Gastrocnemius medialis (tissue), 4 donors: ENCODE results near the gene ADGRG1. TPM values are rescaled to one million over a fixed set of nuclear protein-coding genes. Genes with fewer than 3 reads are reported as not detected.

Experiments
- ATAC-seq, 2 donors: fragments of 150-250 bp; one replicate each; pipeline ENCODE4 v1.9.1; 2016
- DNase-seq, 2 donors: peaks; one replicate each; pipeline ENCODE4 v3.0.0-alpha.2; 2019
- H3K27ac ChIP-seq, 4 donors: fragments of 200-600 bp; sonication (generic); 1 replicate in 1 of 4; 2 replicates in 3 of 4; pipeline ENCODE4 v1.5.1; 2016 to 2018; ENCODE audit warnings: mild to moderate bottlenecking in 2 of 4, moderate library complexity in 1 of 4
- H3K27me3 ChIP-seq, 3 donors: fragments of 200-600 bp; sonication (generic) in 2 of 3; 1 replicate in 1 of 3; 2 replicates in 2 of 3; pipeline versions ENCODE4 v1.5.1 to v1.6.0; 2016 to 2019; ENCODE audit warnings: mild to moderate bottlenecking in 1 of 3, moderate library complexity in 1 of 3
- H3K36me3 ChIP-seq, 2 donors: fragments of 200-600 bp; sonication (generic) in 1 of 2; one replicate each; pipeline ENCODE4 v1.5.1; 2017 to 2018
- H3K4me1 ChIP-seq, 2 donors: fragments of 200-600 bp; sonication (generic) in 1 of 2; one replicate each; pipeline ENCODE4 v1.5.1; 2016 to 2017; ENCODE audit warnings: mild to moderate bottlenecking in 2 of 2
- H3K4me3 ChIP-seq, 4 donors: fragments of 200-600 bp; sonication (generic) in 3 of 4; 1 replicate in 1 of 4; 2 replicates in 3 of 4; pipeline ENCODE4 v1.5.1; 2016 to 2019; ENCODE audit warnings: mild to moderate bottlenecking in 2 of 4
- H3K9me3 ChIP-seq, 3 donors: fragments of 200-600 bp; sonication (generic) in 2 of 3; 1 replicate in 1 of 3; 2 replicates in 2 of 3; pipeline ENCODE4 v1.5.1; 2016 to 2019
- POLR2A ChIP-seq, 2 donors: fragments of 450-650 bp; IDR thresholded peaks; one replicate each; pipeline ENCODE4 v1.6.1; 2017; ENCODE audit warnings: antibody characterized with exemption in 2 of 2, mild to moderate bottlenecking in 2 of 2, moderate library complexity in 2 of 2
- in situ Hi-C, 4 donors: fragments of 200-750 bp; cut with MboI; loops; one replicate each; pipeline versions ENCODE4 v1.15.0 to v1.8.0; 2017; ENCODE audit warnings: low sequenced_read_pairs in 4 of 4
- intact Hi-C: fragments of 100-400 bp; cut with DNase I; formaldehyde crosslinking; loops from one replicate; pipeline ENCODE4 v1.15.1; 2023; ENCODE audit warnings: low total_unique reads
- total RNA-seq, 4 donors: library from RNA; depleted of rRNA; stranded (reverse); fragments of >200 nt; gene quantifications; one replicate each; pipeline versions ENCODE4 v1.1.0 to v1.2.3, GENCODE V29; 2016
- TF ChIP-seq, protein P1 (sequence below), 5 experiments: fragments of 450-650 bp in 3 of 5; fragments of 200-600 bp in 2 of 5; sonication (generic) in 2 of 5; IDR thresholded peaks in 4 of 5; conservative IDR thresholded peaks in 1 of 5; 1 replicate in 4 of 5; 2 replicates in 1 of 5; pipeline ENCODE4 v1.5.1; 2016 to 2019; ENCODE audit warnings: antibody characterized with exemption in 5 of 5, mild to moderate bottlenecking in 3 of 5, moderate library complexity in 3 of 5

ADGRG1 gene
- total RNA-seq, 4 donors from 2014 or later: 9.8 to 14.6 (median 13.3) TPM

DNA sequence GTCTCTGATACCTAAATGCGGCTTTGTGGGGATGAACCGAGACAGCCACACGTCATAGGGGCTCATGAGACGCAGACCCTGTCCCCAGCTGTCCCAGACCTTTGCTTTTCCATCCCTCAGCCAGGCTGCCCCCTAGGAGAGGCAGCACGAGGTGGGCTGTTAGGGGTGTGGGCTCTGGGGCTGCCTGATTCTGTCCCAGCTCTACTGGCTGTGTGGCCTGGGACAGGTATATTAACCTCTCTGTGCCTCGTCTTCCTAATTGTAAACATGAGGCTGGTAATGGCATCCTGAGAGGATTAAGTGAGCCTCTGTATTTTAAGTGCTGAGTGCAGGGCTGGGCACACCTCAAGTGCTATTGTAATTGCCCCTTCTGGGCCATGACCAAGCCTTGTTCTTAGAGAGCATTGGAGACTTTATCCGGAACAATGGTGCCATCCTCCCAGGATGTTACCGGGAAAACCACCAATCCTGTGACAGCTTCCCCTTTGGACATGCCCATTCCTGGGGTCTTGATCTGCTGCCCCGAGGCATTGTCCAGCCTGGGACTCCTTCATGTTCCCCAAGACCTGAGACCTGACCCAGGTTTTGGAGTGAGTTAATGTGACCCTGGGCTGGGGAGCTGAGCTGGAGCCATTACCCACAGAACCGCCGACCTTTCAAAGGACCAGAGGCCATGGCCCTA is 5.1 kb downstream of the ADGRG1 start:
- no peak for DNase-seq
- Histone ChIP-seq H3K9me3 (no peaks in the 10 kb centered on the region), H3K4me3 (no peak overlapping the region)

DNA sequence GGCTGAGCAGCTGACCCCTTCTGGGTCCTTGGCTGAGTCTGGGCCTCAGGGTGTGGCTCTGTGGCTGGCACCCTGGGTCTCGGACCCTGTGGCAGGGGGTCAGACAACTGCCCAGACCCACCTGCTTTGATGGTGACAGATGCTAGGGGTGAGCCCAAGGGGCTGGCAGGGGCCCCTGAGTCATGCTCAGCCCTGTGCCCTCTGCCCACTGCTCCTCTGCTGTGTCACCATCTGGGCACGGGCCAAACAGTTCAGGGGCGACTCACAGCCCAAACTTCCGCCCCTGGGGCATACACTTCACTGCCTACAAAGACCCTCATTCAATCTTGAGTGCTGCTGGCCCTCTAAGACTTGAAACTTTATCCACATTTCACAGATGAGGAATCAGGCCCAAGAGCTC is 5.7 kb downstream of the ADGRG1 start:
- intact Hi-C loops (no loop called here), in situ Hi-C loops (no loop called here)
- Histone ChIP-seq H3K9me3 (no peaks in the 10 kb centered on the region), H3K4me3 (no peak overlapping the region), H3K36me3 (no peaks in the 10 kb centered on the region), H3K27me3 (no peaks in the 10 kb centered on the region), H3K4me1 (peaks cover 0 to 5% of the 10 kb centered on the region in 2 donors), H3K27ac (peak overlapping the region; percentile 66 to 80 (median 76))
- ATAC-seq (no peak), DNase-seq (no peak)
- TF ChIP-seq POLR2A (IDR thresholded peaks at IDR 0.05): no peak
- TF ChIP-seq, protein P1, sequence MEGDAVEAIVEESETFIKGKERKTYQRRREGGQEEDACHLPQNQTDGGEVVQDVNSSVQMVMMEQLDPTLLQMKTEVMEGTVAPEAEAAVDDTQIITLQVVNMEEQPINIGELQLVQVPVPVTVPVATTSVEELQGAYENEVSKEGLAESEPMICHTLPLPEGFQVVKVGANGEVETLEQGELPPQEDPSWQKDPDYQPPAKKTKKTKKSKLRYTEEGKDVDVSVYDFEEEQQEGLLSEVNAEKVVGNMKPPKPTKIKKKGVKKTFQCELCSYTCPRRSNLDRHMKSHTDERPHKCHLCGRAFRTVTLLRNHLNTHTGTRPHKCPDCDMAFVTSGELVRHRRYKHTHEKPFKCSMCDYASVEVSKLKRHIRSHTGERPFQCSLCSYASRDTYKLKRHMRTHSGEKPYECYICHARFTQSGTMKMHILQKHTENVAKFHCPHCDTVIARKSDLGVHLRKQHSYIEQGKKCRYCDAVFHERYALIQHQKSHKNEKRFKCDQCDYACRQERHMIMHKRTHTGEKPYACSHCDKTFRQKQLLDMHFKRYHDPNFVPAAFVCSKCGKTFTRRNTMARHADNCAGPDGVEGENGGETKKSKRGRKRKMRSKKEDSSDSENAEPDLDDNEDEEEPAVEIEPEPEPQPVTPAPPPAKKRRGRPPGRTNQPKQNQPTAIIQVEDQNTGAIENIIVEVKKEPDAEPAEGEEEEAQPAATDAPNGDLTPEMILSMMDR (IDR thresholded peaks at IDR 0.05 in 4 of 5, conservative IDR thresholded peaks at IDR 0.05 in 1 of 5): no peak

More for the DNA sequence above, 5.1 kb downstream of the ADGRG1 start:
- TF ChIP-seq, protein P1 (IDR thresholded peaks at IDR 0.05 in 4 of 5, conservative IDR thresholded peaks at IDR 0.05 in 1 of 5): no peak
- no peak for TF ChIP-seq POLR2A (IDR thresholded peaks at IDR 0.05)
- in situ Hi-C loops: no loop called here
- peak overlapping the region; percentile 66 to 80 (median 76) for H3K27ac ChIP-seq
- no peak for ATAC-seq
- H3K36me3 ChIP-seq: no peaks in the 10 kb centered on the region
- intact Hi-C loops: loop anchor here (2.0 kb wide), 1 partner anchor 13 kb away; no protein-coding TSS in a partner anchor
- H3K4me1 ChIP-seq: peaks cover 0 to 5% of the 10 kb centered on the region in 2 donors
- peaks cover 0 to under 1% (median 0%) of the 10 kb centered on the region in 3 donors for H3K27me3 ChIP-seq

DNA sequence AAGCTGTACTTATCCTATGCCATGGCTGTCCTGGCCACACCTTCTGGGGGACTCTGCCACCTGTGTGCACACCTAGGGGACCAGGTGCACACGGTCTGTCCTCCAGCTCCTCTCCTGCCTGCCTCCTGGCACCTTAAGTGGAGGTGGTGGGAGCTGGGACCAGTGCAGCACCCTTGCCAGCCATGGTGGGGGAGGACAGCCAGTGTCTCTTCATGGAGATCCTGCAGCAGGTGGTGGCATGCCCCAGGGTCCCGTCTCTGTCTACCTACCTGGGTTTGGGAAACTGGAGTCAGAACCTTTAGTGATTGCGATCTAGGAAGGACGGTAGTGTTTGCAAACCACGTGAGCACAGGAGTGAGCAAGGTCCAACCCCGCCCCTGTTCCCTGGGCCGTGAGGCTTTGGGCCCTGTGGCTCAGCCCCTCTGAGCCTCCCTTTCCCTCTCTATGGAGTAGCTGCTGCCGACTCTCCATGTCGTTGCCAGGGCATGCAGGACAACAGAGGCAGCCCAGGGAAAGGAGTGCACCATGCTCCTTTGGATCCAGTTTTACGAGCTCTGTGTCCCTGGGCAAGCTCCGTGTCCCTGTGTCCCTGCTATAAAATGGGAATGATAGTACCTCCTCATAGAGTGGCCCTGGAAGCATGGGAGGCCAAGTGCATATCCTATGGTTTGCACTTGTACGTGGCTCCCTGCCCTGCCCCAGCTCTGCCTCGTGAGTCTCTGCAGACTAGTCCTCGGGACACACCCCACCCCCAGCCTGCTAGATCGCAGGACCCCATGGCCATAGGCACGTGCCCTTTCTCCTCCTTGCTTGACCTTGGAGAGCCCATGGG is 7.1 kb downstream of the ADGRG1 start:
- ATAC-seq: no peak
- TF ChIP-seq POLR2A (IDR thresholded peaks at IDR 0.05): no peak
- TF ChIP-seq, protein P1 (IDR thresholded peaks at IDR 0.05 in 4 of 5, conservative IDR thresholded peaks at IDR 0.05 in 1 of 5): no peak
- no peaks in the 10 kb centered on the region for H3K27me3 ChIP-seq
- in situ Hi-C loops: no loop called here
- peak overlapping the region; percentile 63 to 80 (median 76) for H3K27ac ChIP-seq
- no peak overlapping the region for H3K4me3 ChIP-seq
- H3K9me3 ChIP-seq: no peaks in the 10 kb centered on the region
- intact Hi-C loops: no loop called here
- peaks cover 0 to 5% of the 10 kb centered on the region in 2 donors for H3K4me1 ChIP-seq
- DNase-seq: no peak
- H3K36me3 ChIP-seq: no peaks in the 10 kb centered on the region

DNA sequence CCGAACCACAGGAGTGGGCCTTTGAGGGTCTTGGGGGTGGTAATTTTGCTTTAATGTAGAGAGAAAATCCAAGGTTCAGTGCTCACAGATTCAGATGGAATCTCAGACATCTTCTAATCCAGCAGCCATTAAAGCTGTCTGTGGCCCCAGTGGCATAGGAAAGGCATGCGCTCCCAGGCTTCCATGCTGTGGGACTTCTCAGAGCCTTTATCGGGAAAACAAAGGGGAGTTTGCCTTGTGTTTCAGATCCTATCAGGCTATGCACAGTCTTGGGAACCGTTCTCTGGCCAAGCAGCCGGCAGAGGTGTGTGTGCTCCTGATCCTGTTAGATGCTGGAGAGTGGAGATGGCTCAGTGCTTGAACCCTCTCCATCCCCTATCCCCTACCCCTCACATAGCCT is 7.8 kb downstream of the ADGRG1 start:
- no peaks in the 10 kb centered on the region for H3K27me3 ChIP-seq
- peaks cover 0 to 5% of the 10 kb centered on the region in 2 donors for H3K4me1 ChIP-seq
- intact Hi-C loops (no loop called here), in situ Hi-C loops (no loop called here)
- ATAC-seq (no peak), DNase-seq (no peak)
- H3K36me3 ChIP-seq: no peaks in the 10 kb centered on the region
- H3K4me3 ChIP-seq: no peak overlapping the region
- H3K27ac ChIP-seq: peak overlapping the region; percentile 63 to 80 (median 76)
- no peaks in the 10 kb centered on the region for H3K9me3 ChIP-seq
- TF ChIP-seq POLR2A (IDR thresholded peaks at IDR 0.05): no peak
- TF ChIP-seq, protein P1 (IDR thresholded peaks at IDR 0.05 in 4 of 5, conservative IDR thresholded peaks at IDR 0.05 in 1 of 5): no peak
